ES-I3 (cell line): Measurements from ENCODE around the gene COX7A2L.

Experiments
- H3K36me3 ChIP-seq: 2 replicates; pipeline ENCODE4 v1.6.1; 2013; ENCODE audit warnings: mild to moderate bottlenecking, low read length, control low read depth, moderate library complexity; ENCODE audit not compliant: insufficient read depth
- H3K4me1 ChIP-seq: 2 replicates; pipeline ENCODE4 v1.6.1; 2013; ENCODE audit warnings: mild to moderate bottlenecking, control low read depth, low read length; ENCODE audit not compliant: insufficient read depth
- H3K9ac ChIP-seq: 2 replicates; pipeline ENCODE4 v1.6.1; 2013; ENCODE audit warnings: low read depth, mild to moderate bottlenecking, low read length, moderate library complexity
- H3K9me3 ChIP-seq: 2 replicates; pipeline ENCODE4 v1.6.1; 2013; ENCODE audit warnings: mild to moderate bottlenecking, low read length, moderate library complexity; ENCODE audit not compliant: control insufficient read depth, insufficient read depth

COX7A2L gene

GRCh38 chr2:42376758-42377157 lies 15.7 kb upstream of the COX7A2L start:
- Histone ChIP-seq H3K9me3 (no peaks in the 10 kb centered on the region), H3K9ac (no peak overlapping the region), H3K36me3 (no peaks in the 10 kb centered on the region), H3K4me1 (no peaks in the 10 kb centered on the region)

GRCh38 chr2:42372474-42373200 lies 11.6 kb upstream of the COX7A2L start:
- Histone ChIP-seq H3K4me1 (peaks cover 5% of the 10 kb centered on the region; the same call in 1 of the 2 replicates), H3K36me3 (no peaks in the 10 kb centered on the region), H3K9ac (no peak overlapping the region), H3K9me3 (no peaks in the 10 kb centered on the region)

GRCh38 chr2:42371611-42372473 lies 10.8 kb upstream of the COX7A2L start:
- H3K4me1 ChIP-seq: peaks cover 5% of the 10 kb centered on the region; the same call in 1 of the 2 replicates

GRCh38 chr2:42369532-42370229 lies 8.7 kb upstream of the COX7A2L start:
- Histone ChIP-seq H3K4me1 (peaks cover 5% of the 10 kb centered on the region; the same call in 1 of the 2 replicates), H3K36me3 (no peaks in the 10 kb centered on the region), H3K9me3 (no peaks in the 10 kb centered on the region), H3K9ac (no peak overlapping the region)

More at GRCh38 chr2:42371611-42372473, 10.8 kb upstream of the COX7A2L start:
- no peaks in the 10 kb centered on the region for H3K9me3 ChIP-seq
- H3K36me3 ChIP-seq: no peaks in the 10 kb centered on the region
- H3K9ac ChIP-seq: no peak overlapping the region

GRCh38 chr2:42368817-42369531 lies 8.0 kb upstream of the COX7A2L start:
- no peak overlapping the region for H3K9ac ChIP-seq
- peaks cover 5% of the 10 kb centered on the region; the same call in 1 of the 2 replicates for H3K4me1 ChIP-seq

GRCh38 chr2:42367835-42368234 lies 6.8 kb upstream of the COX7A2L start:
- peaks cover 5% of the 10 kb centered on the region; the same call in 1 of the 2 replicates for H3K4me1 ChIP-seq
- H3K36me3 ChIP-seq: no peaks in the 10 kb centered on the region
- H3K9ac ChIP-seq: no peak overlapping the region
- no peaks in the 10 kb centered on the region for H3K9me3 ChIP-seq

More at GRCh38 chr2:42368817-42369531, 8.0 kb upstream of the COX7A2L start:
- Histone ChIP-seq H3K9me3 (no peaks in the 10 kb centered on the region), H3K36me3 (no peaks in the 10 kb centered on the region)

GRCh38 chr2:42366411-42366810 lies 5.4 kb upstream of the COX7A2L start:
- Histone ChIP-seq H3K9me3 (no peaks in the 10 kb centered on the region), H3K9ac (no peak overlapping the region), H3K4me1 (peaks cover 12% of the 10 kb centered on the region), H3K36me3 (no peaks in the 10 kb centered on the region)

GRCh38 chr2:42364658-42365057 lies 3.6 kb upstream of the COX7A2L start:
- no peaks in the 10 kb centered on the region for H3K36me3 ChIP-seq
- no peak overlapping the region for H3K9ac ChIP-seq
- peaks cover 12% of the 10 kb centered on the region for H3K4me1 ChIP-seq
- no peaks in the 10 kb centered on the region for H3K9me3 ChIP-seq

GRCh38 chr2:42363413-42363812 lies 2.4 kb upstream of the COX7A2L start:
- Histone ChIP-seq H3K4me1 (peaks cover 7% of the 10 kb centered on the region; the same call in 1 of the 2 replicates), H3K36me3 (no peaks in the 10 kb centered on the region), H3K9me3 (no peaks in the 10 kb centered on the region), H3K9ac (no peak overlapping the region)

- H3K4me1 ChIP-seq: peaks cover 7% of the 10 kb centered on the region; the same call in 1 of the 2 replicates
- no peaks in the 10 kb centered on the region for H3K36me3 ChIP-seq
- no peaks in the 10 kb centered on the region for H3K9me3 ChIP-seq
- peak overlapping the region; percentile 57 for H3K9ac ChIP-seq
These were observed 789 bp upstream of the COX7A2L start for GRCh38 chr2:42361728-42362283.

- H3K9me3 ChIP-seq: no peaks in the 10 kb centered on the region
- peak overlapping the region; percentile 87 for H3K9ac ChIP-seq
- peaks cover 7% of the 10 kb centered on the region; the same call in 1 of the 2 replicates for H3K4me1 ChIP-seq
- no peaks in the 10 kb centered on the region for H3K36me3 ChIP-seq
These were observed 526 bp downstream of the COX7A2L start for GRCh38 chr2:42360493-42360889.

GRCh38 chr2:42359965-42360483 lies 993 bp downstream of the COX7A2L start:
- H3K36me3 ChIP-seq: no peaks in the 10 kb centered on the region
- no peaks in the 10 kb centered on the region for H3K9me3 ChIP-seq
- H3K9ac ChIP-seq: peak overlapping the region; percentile 87
- H3K4me1 ChIP-seq: peaks cover 7% of the 10 kb centered on the region; the same call in 1 of the 2 replicates

- peak overlapping the region; percentile 87 for H3K9ac ChIP-seq
- peaks cover 7% of the 10 kb centered on the region; the same call in 1 of the 2 replicates for H3K4me1 ChIP-seq
- H3K9me3 ChIP-seq: no peaks in the 10 kb centered on the region
- no peaks in the 10 kb centered on the region for H3K36me3 ChIP-seq
These were observed 1.6 kb downstream of the COX7A2L start for GRCh38 chr2:42359304-42359964.
